ENCODE results near the gene RRM1. TPM values are rescaled to one million over a fixed set of nuclear protein-coding genes. Genes with fewer than 3 reads are reported as not detected.

RRM1 gene
- total RNA-seq, 1 experiment from 2014 or later, result 184 TPM

GRCh38 chr11:4074266-4074665, 20.3 kb upstream of the RRM1 start:
- no peak for TF ChIP-seq EZH2 (IDR thresholded peaks at IDR 0.05; ENCODE audit: borderline replicate concordance, low read depth, low read length, poor library complexity, severe bottlenecking)
- TF ChIP-seq CTCF (conservative IDR thresholded peaks at IDR 0.05; ENCODE audit: low read depth, low read length), result no peak
- no peaks in the 10 kb centered on the region for H3K36me3 ChIP-seq (ENCODE audit: insufficient read depth, low read length, poor library complexity, severe bottlenecking)
- no peak for DNase-seq (ENCODE audit: low spot score)
- peaks cover 12% of the 10 kb centered on the region for H3K4me1 ChIP-seq (ENCODE audit: insufficient read depth, low read length, poor library complexity, severe bottlenecking)
- intact Hi-C loops (cut with micrococcal nuclease; ENCODE audit: unreplicated experiment), result no loop called here
- H3K4me3 ChIP-seq (ENCODE audit: low read depth, low read length, poor library complexity, severe bottlenecking), result no peak overlapping the region
- CTCF ChIA-PET, result interaction anchor here (3.0 to 3.2 kb wide), 2 partner anchors 219 to 225 kb away, joined by 31 to 43 read pairs; partner anchors contain the start of gene STIM1
- no TSS peak for BruUV-seq (replicated peaks)
- no peaks in the 10 kb centered on the region for H3K27me3 ChIP-seq (replicated peaks; ENCODE audit: insufficient read depth, low read depth, low read length, poor library complexity)
- H3K27ac ChIP-seq (ENCODE audit: low read depth, low read length, poor library complexity, severe bottlenecking), result no peak overlapping the region
- POLR2A ChIA-PET (ENCODE audit: low non-redundant PET), result no interaction called here
- H3K9me3 ChIP-seq (ENCODE audit: low read depth, low read length, poor library complexity, severe bottlenecking), result no peaks in the 10 kb centered on the region

DNA sequence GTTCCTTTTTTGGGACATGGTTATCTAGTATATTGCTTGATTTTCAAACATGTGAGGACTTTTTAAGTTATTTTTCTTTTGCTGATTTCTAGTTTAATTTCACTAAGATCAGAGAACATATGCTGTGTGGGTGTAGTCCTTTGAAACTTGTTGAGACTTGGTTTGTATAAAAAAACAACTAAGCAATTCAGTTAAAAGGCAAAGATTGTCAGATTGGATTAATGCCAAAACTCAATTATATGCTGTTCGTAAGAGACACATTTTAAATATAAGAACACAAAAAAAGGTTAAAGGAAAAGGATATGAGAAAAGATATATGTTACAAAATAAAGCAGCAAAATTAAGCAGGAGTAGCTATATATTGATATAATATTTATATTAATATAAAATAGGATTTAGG, 17.8 kb upstream of the RRM1 start:
- POLR2A ChIA-PET (ENCODE audit: low non-redundant PET), result no interaction called here
- peaks cover 9% of the 10 kb centered on the region for H3K4me1 ChIP-seq (ENCODE audit: insufficient read depth, low read length, poor library complexity, severe bottlenecking)
- intact Hi-C loops (cut with micrococcal nuclease; ENCODE audit: unreplicated experiment), result no loop called here
- TF ChIP-seq CTCF (conservative IDR thresholded peaks at IDR 0.05; ENCODE audit: low read depth, low read length), result no peak
- TF ChIP-seq EZH2 (IDR thresholded peaks at IDR 0.05; ENCODE audit: borderline replicate concordance, low read depth, low read length, poor library complexity, severe bottlenecking), result no peak
- no peaks in the 10 kb centered on the region for H3K9me3 ChIP-seq (ENCODE audit: low read depth, low read length, poor library complexity, severe bottlenecking)
- no peaks in the 10 kb centered on the region for H3K27me3 ChIP-seq (replicated peaks; ENCODE audit: insufficient read depth, low read depth, low read length, poor library complexity)
- no peak for DNase-seq (ENCODE audit: low spot score)
- BruUV-seq (replicated peaks), result no TSS peak
- H3K36me3 ChIP-seq (ENCODE audit: insufficient read depth, low read length, poor library complexity, severe bottlenecking), result no peaks in the 10 kb centered on the region
- no peak overlapping the region for H3K27ac ChIP-seq (ENCODE audit: low read depth, low read length, poor library complexity, severe bottlenecking)
- H3K4me3 ChIP-seq (ENCODE audit: low read depth, low read length, poor library complexity, severe bottlenecking), result no peak overlapping the region
- CTCF ChIA-PET, result no interaction called here

DNA sequence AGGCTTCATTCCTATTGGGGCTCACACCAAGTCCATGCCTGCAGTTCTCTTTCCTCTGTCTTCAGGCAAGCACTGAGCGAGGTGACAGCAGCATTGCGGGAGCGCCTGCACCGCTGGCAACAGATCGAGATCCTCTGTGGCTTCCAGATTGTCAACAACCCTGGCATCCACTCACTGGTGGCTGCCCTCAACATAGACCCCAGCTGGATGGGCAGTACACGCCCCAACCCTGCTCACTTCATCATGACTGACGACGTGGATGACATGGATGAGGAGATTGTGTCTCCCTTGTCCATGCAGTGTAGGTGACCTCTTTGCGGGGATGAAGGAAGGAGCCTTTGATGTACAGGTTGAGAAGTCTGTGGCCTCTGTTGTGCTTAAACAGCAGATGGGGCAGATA, 11.4 kb upstream of the RRM1 start:
- BruUV-seq (replicated peaks), result no TSS peak
- ChIA-PET POLR2A (ENCODE audit: low non-redundant PET) (no interaction called here), CTCF (no interaction called here)
- H3K9me3 ChIP-seq (ENCODE audit: low read depth, low read length, poor library complexity, severe bottlenecking), result no peaks in the 10 kb centered on the region
- H3K4me1 ChIP-seq (ENCODE audit: insufficient read depth, low read length, poor library complexity, severe bottlenecking), result no peaks in the 10 kb centered on the region
- TF ChIP-seq EZH2 (IDR thresholded peaks at IDR 0.05; ENCODE audit: borderline replicate concordance, low read depth, low read length, poor library complexity, severe bottlenecking) (no peak), CTCF (conservative IDR thresholded peaks at IDR 0.05; ENCODE audit: low read depth, low read length) (no peak)
- H3K4me3 ChIP-seq (ENCODE audit: low read depth, low read length, poor library complexity, severe bottlenecking), result no peak overlapping the region
- DNase-seq (ENCODE audit: low spot score), result no peak
- H3K27ac ChIP-seq (ENCODE audit: low read depth, low read length, poor library complexity, severe bottlenecking), result no peak overlapping the region
- no peaks in the 10 kb centered on the region for H3K36me3 ChIP-seq (ENCODE audit: insufficient read depth, low read length, poor library complexity, severe bottlenecking)
- intact Hi-C loops (cut with micrococcal nuclease; ENCODE audit: unreplicated experiment), result no loop called here
- no peaks in the 10 kb centered on the region for H3K27me3 ChIP-seq (replicated peaks; ENCODE audit: insufficient read depth, low read depth, low read length, poor library complexity)

All from A673 (cell line).